ENCODE measurements around the gene CASP3.

DNA sequence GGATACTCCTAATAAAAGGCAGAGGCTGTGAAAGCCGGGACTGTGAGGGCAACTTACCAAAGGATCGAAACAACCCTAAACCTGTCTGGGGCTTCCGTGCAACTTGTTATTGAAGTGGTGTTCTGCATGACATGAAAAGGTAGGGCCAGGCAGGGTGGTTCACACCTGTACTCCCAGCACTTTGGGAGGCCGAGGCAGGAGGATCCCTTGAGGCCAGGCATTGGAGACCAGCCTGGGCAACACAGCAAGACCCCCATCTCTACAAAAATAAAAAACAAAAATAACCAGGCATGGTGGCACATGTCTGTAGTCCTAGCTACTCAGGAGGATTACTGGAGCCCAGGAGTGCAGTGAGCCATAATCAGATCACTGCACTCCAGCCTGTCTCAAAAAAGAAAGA is 12.3 kb downstream of the CASP3 start:
- TF ChIP-seq CREB1 (IDR thresholded peaks at IDR 0.05; ENCODE audit: low read depth) (no peak), CEBPB (IDR thresholded peaks at IDR 0.05) (no peak), NFIC (IDR thresholded peaks at IDR 0.05) (no peak), RAD21 (IDR thresholded peaks at IDR 0.05; ENCODE audit: low read depth) (no peak), TEAD4 (IDR thresholded peaks at IDR 0.05) (no peak), EP300 (IDR thresholded peaks at IDR 0.05; ENCODE audit: borderline replicate concordance) (no peak), TAF1 (IDR thresholded peaks at IDR 0.05; ENCODE audit: low read depth) (no peak)
- TF ChIP-seq, protein P1, sequence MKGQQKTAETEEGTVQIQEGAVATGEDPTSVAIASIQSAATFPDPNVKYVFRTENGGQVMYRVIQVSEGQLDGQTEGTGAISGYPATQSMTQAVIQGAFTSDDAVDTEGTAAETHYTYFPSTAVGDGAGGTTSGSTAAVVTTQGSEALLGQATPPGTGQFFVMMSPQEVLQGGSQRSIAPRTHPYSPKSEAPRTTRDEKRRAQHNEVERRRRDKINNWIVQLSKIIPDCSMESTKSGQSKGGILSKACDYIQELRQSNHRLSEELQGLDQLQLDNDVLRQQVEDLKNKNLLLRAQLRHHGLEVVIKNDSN (IDR thresholded peaks at IDR 0.05): no peak
